Breast epithelium (tissue), 3 donors: ENCODE data around the gene FAM117B.

ENCODE experiments used
- CTCF ChIP-seq, 3 donors: fragments of 450-650 bp; IDR thresholded peaks; one replicate each; pipeline ENCODE4 v1.5.1; 2016 to 2017; ENCODE audit warnings: antibody characterized with exemption in 3 of 3, mild to moderate bottlenecking in 3 of 3, moderate library complexity in 3 of 3
- POLR2A ChIP-seq: fragments of 450-650 bp; IDR thresholded peaks from one replicate; pipeline ENCODE4 v1.6.1; 2016; ENCODE audit warnings: antibody characterized with exemption, mild to moderate bottlenecking, moderate library complexity

- TF ChIP-seq CTCF (IDR thresholded peaks at IDR 0.05) (no peak), POLR2A (no peak)
Measured at GRCh38 chr2:202652119-202652518, 17.4 kb downstream of the FAM117B start.
